HCT116 (cell line): ENCODE results near the gene MAP1S. TPM values are rescaled to one million over a fixed set of nuclear protein-coding genes. Genes with fewer than 3 reads are reported as not detected.

Experiments used
- ATAC-seq: fragments of 200-7000 bp; cut with Tn5 transposase; 2 replicates; pipeline ENCODE4 v1.9.1; 2020; ENCODE audit warnings: mild to moderate bottlenecking, moderate library complexity
- BruUV-seq: library from RNA; stranded (reverse); fragments of 400-500 nt; replicated peaks from 2 replicates; lab custom pipeline; 2021; lab: Mats Ljungman, UMichigan
- CTCF ChIA-PET: fragments of 300-600 bp; sonication (Branson Sonifier 250); formaldehyde crosslinking; loops from one replicate; lab custom pipeline; 2021; ENCODE audit warnings: antibody characterized with exemption; lab: Charles Lee
- POLR2A ChIA-PET: fragments of 300-600, 350-600 bp; sonication (Branson Sonifier 250); formaldehyde crosslinking; loops from one replicate; lab custom pipeline; 2021; ENCODE audit warnings: antibody characterized with exemption; lab: Charles Lee
- RAD21 ChIA-PET, 2 experiments: fragments of 300-600 bp; sonication (Branson Sonifier 250); formaldehyde crosslinking; loops; one replicate each; lab custom pipeline; 2023; ENCODE audit warnings: low total read pairs in 2 of 2; ENCODE audit not compliant: uncharacterized antibody in 2 of 2, unreplicated experiment in 2 of 2, low non-redundant PET in 1 of 2; lab: Charles Lee
- DNase-seq: peaks from one replicate; pipeline ENCODE4 v3.0.0-alpha.2; 2010; ENCODE audit warnings: low read depth, low spot score
- H2AFZ ChIP-seq: fragments of 200-600 bp; shearing (Covaris generic), sonication (generic); 2 replicates; pipeline ENCODE4 v1.6.1; 2017; ENCODE audit warnings: low read depth, mixed run types, mixed read lengths, antibody characterized with exemption, low read length; ENCODE audit not compliant: poor library complexity, severe bottlenecking
- H3K27ac ChIP-seq: 2 replicates; pipeline ENCODE4 v1.5.1; 2012; ENCODE audit warnings: low read depth, low read length
- H3K27me3 ChIP-seq: fragments of 200-600 bp; sonication (generic); 2 replicates; pipeline ENCODE4 v1.6.1; 2016; ENCODE audit warnings: mixed run types, low read length, mixed read lengths; ENCODE audit not compliant: insufficient read depth
- H3K36me3 ChIP-seq, 2 experiments: fragments of 200-500 bp in 1 of 2; fragments of 200-600 bp in 1 of 2; sonication (Bioruptor generic) in 1 of 2; sonication (generic) in 1 of 2; 2 replicates each; pipeline versions ENCODE4 v1.5.1 to v1.6.1; 2014 to 2016; ENCODE audit warnings: low read length in 2 of 2, inconsistent platforms in 1 of 2, mixed read lengths in 1 of 2, mixed run types in 1 of 2; ENCODE audit not compliant: insufficient read depth in 2 of 2, control insufficient read depth in 1 of 2
- H3K4me1 ChIP-seq, 2 experiments: fragments of 200-600 bp in 1 of 2; sonication (generic) in 1 of 2; 2 replicates each; pipeline versions ENCODE4 v1.5.1 to v1.6.1; 2012 to 2017; ENCODE audit warnings: low read length in 2 of 2, inconsistent platforms in 1 of 2, mild to moderate bottlenecking in 1 of 2, mixed read lengths in 1 of 2, mixed run types in 1 of 2, moderate library complexity in 1 of 2; ENCODE audit not compliant: insufficient read depth in 2 of 2, control insufficient read depth in 1 of 2
- H3K4me2 ChIP-seq: fragments of 200-600 bp; sonication (generic); 2 replicates; pipeline ENCODE4 v1.6.1; 2017; ENCODE audit warnings: mixed run types, low read length, mixed read lengths
- H3K4me3 ChIP-seq, 2 experiments: fragments of 200-600 bp in 1 of 2; sonication (generic) in 1 of 2; replicated peaks in 1 of 2; 2 replicates each; pipeline ENCODE4 v1.5.1; 2011 to 2016; ENCODE audit warnings: low read length in 2 of 2, control low read depth in 1 of 2, low read depth in 1 of 2, mild to moderate bottlenecking in 1 of 2, mixed read lengths in 1 of 2, mixed run types in 1 of 2
- H3K79me2 ChIP-seq: fragments of 200-600 bp; sonication (generic); 2 replicates; pipeline ENCODE4 v1.6.1; 2017; ENCODE audit warnings: mild to moderate bottlenecking, mixed run types, low read length, moderate library complexity, mixed read lengths; ENCODE audit not compliant: insufficient read depth
- H3K9ac ChIP-seq: fragments of 200-600 bp; sonication (generic); 2 replicates; pipeline ENCODE4 v1.6.1; 2016; ENCODE audit warnings: low read length, mixed read lengths
- H3K9me2 ChIP-seq: fragments of 200-600 bp; sonication (generic), shearing (Covaris generic); 2 replicates; pipeline ENCODE4 v1.6.1; 2017; ENCODE audit warnings: mixed run types, mild to moderate bottlenecking, moderate library complexity; ENCODE audit not compliant: insufficient read depth
- H3K9me3 ChIP-seq, 2 experiments: fragments of 200-500 bp in 1 of 2; fragments of 200-600 bp in 1 of 2; sonication (Bioruptor generic) in 1 of 2; sonication (generic) in 1 of 2; 2 replicates each; pipeline ENCODE4 v1.6.1; 2014 to 2017; ENCODE audit warnings: low read length in 2 of 2, mixed read lengths in 2 of 2, inconsistent platforms in 1 of 2, low read depth in 1 of 2, mild to moderate bottlenecking in 1 of 2, mixed run types in 1 of 2, moderate library complexity in 1 of 2; ENCODE audit not compliant: control insufficient read depth in 1 of 2, insufficient read depth in 1 of 2
- H4K20me1 ChIP-seq: fragments of 200-600 bp; sonication (generic), shearing (Covaris generic); 2 replicates; pipeline ENCODE4 v1.6.1; 2017; ENCODE audit warnings: mixed run types, mild to moderate bottlenecking, moderate library complexity; ENCODE audit not compliant: insufficient read depth
- EGR1 ChIP-seq: IDR thresholded peaks from 2 replicates; pipeline ENCODE4 v1.6.1; 2012; ENCODE audit warnings: low read depth
- ELF1 ChIP-seq: IDR thresholded peaks from 2 replicates; pipeline ENCODE4 v1.6.1; 2012; ENCODE audit warnings: low read depth, borderline replicate concordance
- EZH2 ChIP-seq: fragments of 200-600 bp; sonication (generic); IDR thresholded peaks from 2 replicates; pipeline ENCODE4 v1.6.1; 2017; ENCODE audit warnings: antibody characterized with exemption, mixed run types
- EZH2phosphoT487 ChIP-seq: fragments of 200-600 bp; IDR thresholded peaks from 2 replicates; pipeline ENCODE4 v1.6.1; 2018; ENCODE audit warnings: antibody characterized with exemption, borderline replicate concordance
- FOSL1 ChIP-seq: IDR thresholded peaks from 2 replicates; pipeline ENCODE4 v1.6.1; 2012; ENCODE audit warnings: low read depth
- JUND ChIP-seq: IDR thresholded peaks from 2 replicates; pipeline ENCODE4 v1.6.1; 2012
- MAX ChIP-seq: IDR thresholded peaks from 2 replicates; pipeline ENCODE4 v1.6.1; 2012
- POLR2A ChIP-seq: IDR thresholded peaks from 2 replicates; pipeline ENCODE4 v1.7.0; 2011; ENCODE audit warnings: borderline replicate concordance; ENCODE audit not compliant: insufficient read depth, insufficient read length; ENCODE audit errors: extremely low read depth
- RAD21 ChIP-seq: IDR thresholded peaks from 2 replicates; pipeline ENCODE4 v1.6.1; 2012; ENCODE audit warnings: low read depth, mild to moderate bottlenecking
- REST ChIP-seq: IDR thresholded peaks from 2 replicates; pipeline ENCODE4 v1.6.1; 2012; ENCODE audit warnings: low read depth
- SIN3A ChIP-seq: IDR thresholded peaks from 2 replicates; pipeline ENCODE4 v1.6.1; 2012; ENCODE audit warnings: low read depth
- SP1 ChIP-seq: IDR thresholded peaks from 2 replicates; pipeline ENCODE4 v1.6.1; 2012; ENCODE audit warnings: low read depth
- TCF7L2 ChIP-seq: IDR thresholded peaks from 2 replicates; pipeline ENCODE4 v1.7.0; 2011; ENCODE audit warnings: borderline replicate concordance, inconsistent platforms; ENCODE audit not compliant: insufficient read depth, insufficient read length; ENCODE audit errors: extremely low read depth
- YY1 ChIP-seq: IDR thresholded peaks from 2 replicates; pipeline ENCODE4 v1.6.1; 2011; ENCODE audit warnings: low read length, low read depth, moderate library complexity, mild to moderate bottlenecking; ENCODE audit not compliant: insufficient replicate concordance; ENCODE audit errors: extremely low read depth
- ZFX ChIP-seq: fragments of 450-650 bp; IDR thresholded peaks from 2 replicates; pipeline ENCODE4 v1.6.1; 2017
- ZNF274 ChIP-seq: fragments of 200-500 bp; sonication (Bioruptor generic); IDR thresholded peaks from 2 replicates; pipeline ENCODE4 v1.6.1; 2014; ENCODE audit warnings: mild to moderate bottlenecking, low read depth, low read length, inconsistent platforms
- intact Hi-C: fragments of 100-400 bp; cut with micrococcal nuclease; formaldehyde crosslinking; loops from 2 replicates; pipeline ENCODE4 v1.10.0; 2022
- total RNA-seq: library from RNA; stranded (reverse); gene quantifications from one replicate; pipeline ENCODE4 v1.2.1, GENCODE V29; 2021; ENCODE audit not compliant: unreplicated experiment
- TF ChIP-seq, protein P1 (sequence below), 3 experiments: fragments of 200-600 bp in 1 of 3; sonication (generic) in 1 of 3; IDR thresholded peaks in 2 of 3; conservative IDR thresholded peaks in 1 of 3; 2 replicates each; pipeline ENCODE4 v1.5.1; 2012 to 2017; ENCODE audit warnings: low read depth in 2 of 3, low read length in 2 of 3, antibody characterized with exemption in 1 of 3, borderline replicate concordance in 1 of 3, control low read depth in 1 of 3, mild to moderate bottlenecking in 1 of 3, mixed read lengths in 1 of 3, mixed run types in 1 of 3, moderate library complexity in 1 of 3; ENCODE audit not compliant: insufficient read depth in 1 of 3
- TF ChIP-seq, protein P2 (sequence below): IDR thresholded peaks from 2 replicates; pipeline ENCODE4 v1.6.1; 2012
- TF ChIP-seq, protein P3 (sequence below): IDR thresholded peaks from 2 replicates; pipeline ENCODE4 v1.6.1; 2011; ENCODE audit warnings: mild to moderate bottlenecking, low read length, moderate library complexity; ENCODE audit not compliant: insufficient replicate concordance; ENCODE audit errors: extremely low read depth

The MAP1S gene
- total RNA-seq, 1 experiment from 2014 or later, result 80.8 TPM

DNA sequence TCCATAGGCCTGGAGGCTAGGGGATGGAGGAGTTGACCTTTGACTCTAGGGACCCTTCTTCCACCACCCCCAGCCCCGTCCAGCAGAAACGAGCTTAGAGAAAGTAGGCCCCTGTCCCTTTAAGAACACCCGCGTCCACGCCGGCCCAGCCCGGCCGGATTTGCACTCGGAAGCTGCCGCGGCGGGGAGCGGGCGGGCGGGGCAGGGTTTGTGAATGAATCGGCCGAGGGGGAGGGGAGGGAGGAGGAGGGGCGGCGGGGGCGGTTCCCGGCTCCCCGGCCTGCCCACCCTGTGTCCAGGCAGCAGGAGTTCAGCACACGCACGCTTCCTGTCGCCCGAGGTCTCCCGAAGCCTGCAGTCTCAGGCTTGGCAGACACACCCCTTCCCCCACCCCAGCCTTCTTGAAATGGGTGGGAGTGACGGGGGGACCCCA lies 32.7 kb upstream of the MAP1S start:
- POLR2A ChIA-PET, result interaction anchor here (0.7 to 1.2 kb wide), 3 partner anchors 28 to 699 kb away, joined by 3 read pairs; partner anchors contain the start of genes B3GNT3 and GDF15
- Histone ChIP-seq H3K27me3 (no peaks in the 10 kb centered on the region), H3K4me2 (peak overlapping the region; percentile 90), H3K4me3 (peak overlapping the region; percentile 85 to 90), H3K27ac (peak overlapping the region; percentile 60), H3K4me1 (peaks cover 10 to 44% of the 10 kb centered on the region in 2 experiments; a peak in 3 of 4 replicates), H3K36me3 (no peaks in the 10 kb centered on the region), H4K20me1 (no peaks in the 10 kb centered on the region), H3K9me2 (no peaks in the 10 kb centered on the region), H3K9me3 (no peaks in the 10 kb centered on the region), H3K9ac (peak overlapping the region; percentile 74), H2AFZ (no peak overlapping the region), H3K79me2 (peaks cover 15% of the 10 kb centered on the region; the same call in 1 of the 2 replicates)
- BruUV-seq, result no TSS peak
- CTCF ChIA-PET, result interaction anchor here (0.6 to 1.5 kb wide), 3 partner anchors 80 to 91 kb away, joined by 4 to 5 read pairs (median 4); no protein-coding TSS in a partner anchor
- DNase-seq (peak; percentile 46), ATAC-seq (peak; percentile 62)
- intact Hi-C loops, result loop anchor here (10.0 kb wide), 1 partner anchor 232 kb away; no protein-coding TSS in a partner anchor
- RAD21 ChIA-PET, result interaction anchor here (0.6 to 1.3 kb wide), 3 partner anchors 80 to 215 kb away, joined by 3 to 4 read pairs (median 3); no protein-coding TSS in a partner anchor
- TF ChIP-seq RAD21 (no peak), REST (peak; percentile 25), FOSL1 (no peak), SIN3A (no peak), ZFX (no peak), EGR1 (no peak; the same call in 1 of the 2 replicates), ELF1 (no peak), YY1 (peak; percentile 10), SP1 (peak; percentile 52), MAX (peak; percentile 38; the same call in 1 of the 2 replicates), TCF7L2 (no peak), ZNF274 (no peak), POLR2A (no peak), EZH2 (no peak), EZH2phosphoT487 (no peak), JUND (no peak)
- TF ChIP-seq, protein P1, sequence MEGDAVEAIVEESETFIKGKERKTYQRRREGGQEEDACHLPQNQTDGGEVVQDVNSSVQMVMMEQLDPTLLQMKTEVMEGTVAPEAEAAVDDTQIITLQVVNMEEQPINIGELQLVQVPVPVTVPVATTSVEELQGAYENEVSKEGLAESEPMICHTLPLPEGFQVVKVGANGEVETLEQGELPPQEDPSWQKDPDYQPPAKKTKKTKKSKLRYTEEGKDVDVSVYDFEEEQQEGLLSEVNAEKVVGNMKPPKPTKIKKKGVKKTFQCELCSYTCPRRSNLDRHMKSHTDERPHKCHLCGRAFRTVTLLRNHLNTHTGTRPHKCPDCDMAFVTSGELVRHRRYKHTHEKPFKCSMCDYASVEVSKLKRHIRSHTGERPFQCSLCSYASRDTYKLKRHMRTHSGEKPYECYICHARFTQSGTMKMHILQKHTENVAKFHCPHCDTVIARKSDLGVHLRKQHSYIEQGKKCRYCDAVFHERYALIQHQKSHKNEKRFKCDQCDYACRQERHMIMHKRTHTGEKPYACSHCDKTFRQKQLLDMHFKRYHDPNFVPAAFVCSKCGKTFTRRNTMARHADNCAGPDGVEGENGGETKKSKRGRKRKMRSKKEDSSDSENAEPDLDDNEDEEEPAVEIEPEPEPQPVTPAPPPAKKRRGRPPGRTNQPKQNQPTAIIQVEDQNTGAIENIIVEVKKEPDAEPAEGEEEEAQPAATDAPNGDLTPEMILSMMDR (IDR thresholded peaks at IDR 0.05 in 2 of 3, conservative IDR thresholded peaks at IDR 0.05 in 1 of 3; ENCODE audit: borderline replicate concordance in 1 of 3, insufficient read depth in 1 of 3, low read depth in 2 of 3, low read length in 2 of 3), result no peak
- TF ChIP-seq, protein P2, sequence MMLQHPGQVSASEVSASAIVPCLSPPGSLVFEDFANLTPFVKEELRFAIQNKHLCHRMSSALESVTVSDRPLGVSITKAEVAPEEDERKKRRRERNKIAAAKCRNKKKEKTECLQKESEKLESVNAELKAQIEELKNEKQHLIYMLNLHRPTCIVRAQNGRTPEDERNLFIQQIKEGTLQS, result no peak
- TF ChIP-seq, protein P3, sequence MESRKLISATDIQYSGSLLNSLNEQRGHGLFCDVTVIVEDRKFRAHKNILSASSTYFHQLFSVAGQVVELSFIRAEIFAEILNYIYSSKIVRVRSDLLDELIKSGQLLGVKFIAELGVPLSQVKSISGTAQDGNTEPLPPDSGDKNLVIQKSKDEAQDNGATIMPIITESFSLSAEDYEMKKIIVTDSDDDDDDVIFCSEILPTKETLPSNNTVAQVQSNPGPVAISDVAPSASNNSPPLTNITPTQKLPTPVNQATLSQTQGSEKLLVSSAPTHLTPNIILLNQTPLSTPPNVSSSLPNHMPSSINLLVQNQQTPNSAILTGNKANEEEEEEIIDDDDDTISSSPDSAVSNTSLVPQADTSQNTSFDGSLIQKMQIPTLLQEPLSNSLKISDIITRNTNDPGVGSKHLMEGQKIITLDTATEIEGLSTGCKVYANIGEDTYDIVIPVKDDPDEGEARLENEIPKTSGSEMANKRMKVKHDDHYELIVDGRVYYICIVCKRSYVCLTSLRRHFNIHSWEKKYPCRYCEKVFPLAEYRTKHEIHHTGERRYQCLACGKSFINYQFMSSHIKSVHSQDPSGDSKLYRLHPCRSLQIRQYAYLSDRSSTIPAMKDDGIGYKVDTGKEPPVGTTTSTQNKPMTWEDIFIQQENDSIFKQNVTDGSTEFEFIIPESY, result no peak
